Non-pigmented ciliary epithelial cell (primary cell): Measurements from ENCODE around the gene PRKCH.

ENCODE experiments used
- DNase-seq: peaks from one replicate; pipeline ENCODE4 v3.0.0-alpha.2; 2010; ENCODE audit warnings: low read depth

PRKCH gene

GRCh38 chr14:61555056-61555838 lies 233.9 kb downstream of the PRKCH start:
- DNase-seq: no peak

GRCh38 chr14:61556455-61556854 lies 235.1 kb downstream of the PRKCH start:
- DNase-seq: no peak

- no peak for DNase-seq
These were observed 235.9 kb downstream of the PRKCH start for GRCh38 chr14:61557262-61557661.

- DNase-seq: no peak
These were observed 236.5 kb downstream of the PRKCH start for GRCh38 chr14:61557854-61558253.

- DNase-seq: no peak
These were observed 236.9 kb downstream of the PRKCH start for GRCh38 chr14:61558271-61558670.

- DNase-seq: no peak
These were observed 238.3 kb downstream of the PRKCH start for GRCh38 chr14:61559641-61560201.

- DNase-seq: no peak
These were observed 238.9 kb downstream of the PRKCH start for GRCh38 chr14:61560323-61560722.

- DNase-seq: no peak
These were observed 239.7 kb downstream of the PRKCH start for GRCh38 chr14:61561104-61561503.

GRCh38 chr14:61561657-61562276 lies 240.4 kb downstream of the PRKCH start:
- DNase-seq: peak; percentile 98

GRCh38 chr14:61562321-61563161 lies 241.2 kb downstream of the PRKCH start:
- DNase-seq: peak; percentile 100

GRCh38 chr14:61563162-61563511 lies 241.8 kb downstream of the PRKCH start:
- no peak for DNase-seq

- no peak for DNase-seq
These were observed 242.7 kb downstream of the PRKCH start for GRCh38 chr14:61563880-61564617.

- peak; percentile 94 for DNase-seq
These were observed 243.3 kb downstream of the PRKCH start for GRCh38 chr14:61564618-61565091.

- DNase-seq: no peak
These were observed 243.8 kb downstream of the PRKCH start for GRCh38 chr14:61565181-61565580.

- no peak for DNase-seq
These were observed 244.6 kb downstream of the PRKCH start for GRCh38 chr14:61565836-61566536.

- no peak for DNase-seq
These were observed 245.3 kb downstream of the PRKCH start for GRCh38 chr14:61566537-61567225.

GRCh38 chr14:61567838-61568571 lies 246.6 kb downstream of the PRKCH start:
- no peak for DNase-seq

- no peak for DNase-seq
These were observed 247.2 kb downstream of the PRKCH start for GRCh38 chr14:61568572-61569011.

- DNase-seq: no peak
These were observed 247.9 kb downstream of the PRKCH start for GRCh38 chr14:61569308-61569707.
